Measurements from ENCODE around the gene ZNF787.

- TF ChIP-seq, protein P1, sequence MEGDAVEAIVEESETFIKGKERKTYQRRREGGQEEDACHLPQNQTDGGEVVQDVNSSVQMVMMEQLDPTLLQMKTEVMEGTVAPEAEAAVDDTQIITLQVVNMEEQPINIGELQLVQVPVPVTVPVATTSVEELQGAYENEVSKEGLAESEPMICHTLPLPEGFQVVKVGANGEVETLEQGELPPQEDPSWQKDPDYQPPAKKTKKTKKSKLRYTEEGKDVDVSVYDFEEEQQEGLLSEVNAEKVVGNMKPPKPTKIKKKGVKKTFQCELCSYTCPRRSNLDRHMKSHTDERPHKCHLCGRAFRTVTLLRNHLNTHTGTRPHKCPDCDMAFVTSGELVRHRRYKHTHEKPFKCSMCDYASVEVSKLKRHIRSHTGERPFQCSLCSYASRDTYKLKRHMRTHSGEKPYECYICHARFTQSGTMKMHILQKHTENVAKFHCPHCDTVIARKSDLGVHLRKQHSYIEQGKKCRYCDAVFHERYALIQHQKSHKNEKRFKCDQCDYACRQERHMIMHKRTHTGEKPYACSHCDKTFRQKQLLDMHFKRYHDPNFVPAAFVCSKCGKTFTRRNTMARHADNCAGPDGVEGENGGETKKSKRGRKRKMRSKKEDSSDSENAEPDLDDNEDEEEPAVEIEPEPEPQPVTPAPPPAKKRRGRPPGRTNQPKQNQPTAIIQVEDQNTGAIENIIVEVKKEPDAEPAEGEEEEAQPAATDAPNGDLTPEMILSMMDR (IDR thresholded peaks at IDR 0.05; ENCODE audit: control extremely low read depth in 1 of 3, insufficient read depth in 1 of 3, low read depth in 1 of 3, low read length in 3 of 3): no peak
- no peak for TF ChIP-seq PHF8 (conservative IDR thresholded peaks at IDR 0.05; ENCODE audit: low read depth, low read length)
- no peak for TF ChIP-seq USF2 (IDR thresholded peaks at IDR 0.05; ENCODE audit: low read length)
- TF ChIP-seq, protein P2, sequence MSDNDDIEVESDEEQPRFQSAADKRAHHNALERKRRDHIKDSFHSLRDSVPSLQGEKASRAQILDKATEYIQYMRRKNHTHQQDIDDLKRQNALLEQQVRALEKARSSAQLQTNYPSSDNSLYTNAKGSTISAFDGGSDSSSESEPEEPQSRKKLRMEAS (IDR thresholded peaks at IDR 0.05): no peak
- TF ChIP-seq TEAD4 (IDR thresholded peaks at IDR 0.05; ENCODE audit: low read depth, low read length): no peak
- no peak for TF ChIP-seq RNF2 (IDR thresholded peaks at IDR 0.05; ENCODE audit: borderline replicate concordance, low read depth, low read length, missing control alignments, poor library complexity, severe bottlenecking)
- no peak for TF ChIP-seq POLR2AphosphoS5 (IDR thresholded peaks at IDR 0.05; ENCODE audit: low read depth, low read length)
- no peak for TF ChIP-seq EZH2 (IDR thresholded peaks at IDR 0.05; ENCODE audit: low read depth, low read length, severe bottlenecking)
- TF ChIP-seq KDM1A (IDR thresholded peaks at IDR 0.05; ENCODE audit: borderline replicate concordance, low read length): no peak
- TF ChIP-seq RAD21 (IDR thresholded peaks at IDR 0.05 in 1 of 2, conservative IDR thresholded peaks at IDR 0.05 in 1 of 2; ENCODE audit: low read depth in 2 of 2, low read length in 2 of 2): peak in 1 of 2 experiments; percentile 22; a peak in 2 of 4 replicates
Observed at GRCh38 chr19:56089344-56089743, 31.8 kb downstream of the ZNF787 start.

Data from H1 (cell line).